GM12878 (cell line): Measurements from ENCODE around the gene CLPX. TPM values are rescaled to one million over a fixed set of nuclear protein-coding genes. Genes with fewer than 3 reads are reported as not detected.

Source experiments
- ATAC-seq: fragments of 200-7000 bp; cut with Tn5 transposase; 3 replicates; pipeline ENCODE4 v1.9.1; 2020; ENCODE audit warnings: mild to moderate bottlenecking, moderate library complexity
- BruUV-seq: library from RNA; stranded (reverse); fragments of 400-500 nt; replicated peaks from 2 replicates; lab custom pipeline; 2021; lab: Mats Ljungman, UMichigan
- CTCF ChIA-PET: fragments of 300-600 bp; sonication (Branson Sonifier 250); formaldehyde crosslinking; extraction: SDS; loops from one replicate; lab custom pipeline; 2021; ENCODE audit warnings: inconsistent platforms; lab: Yijun Ruan, JAX
- POLR2A ChIA-PET: fragments of 350-600 bp; formaldehyde crosslinking; extraction: SDS; loops from one replicate; lab custom pipeline; 2021; ENCODE audit warnings: inconsistent platforms; lab: Charles Lee
- RAD21 ChIA-PET: fragments of 300-600 bp; sonication (Branson Sonifier 250); formaldehyde crosslinking; loops from one replicate; lab custom pipeline; 2023; ENCODE audit warnings: antibody characterized with exemption; ENCODE audit not compliant: unreplicated experiment; lab: Charles Lee
- SMC1A ChIA-PET: fragments of 300-600 bp; sonication (Branson Sonifier 250); formaldehyde crosslinking; loops from one replicate; lab custom pipeline; 2023; ENCODE audit not compliant: unreplicated experiment, uncharacterized antibody; lab: Charles Lee
- DNase-seq: peaks from one replicate; pipeline ENCODE4 v3.0.0-alpha.2; 2011; ENCODE audit warnings: low read depth, low spot score
- FAIRE-seq: peaks from 3 replicates; lab custom pipeline; 2011; peaks lifted over from hg19 to GRCh38; lab: Jason Lieb, UNC
- H2AFZ ChIP-seq: 2 replicates; pipeline ENCODE4 v1.6.0; 2011; ENCODE audit warnings: low read depth, low read length, control low read depth; ENCODE audit not compliant: control insufficient read depth
- H3K27ac ChIP-seq: 2 replicates; pipeline ENCODE4 v1.5.1; 2011; ENCODE audit warnings: control low read depth; ENCODE audit not compliant: control insufficient read depth, insufficient read depth
- H3K27me3 ChIP-seq, 2 experiments: replicated peaks in 1 of 2; 2 replicates each; pipeline versions ENCODE4 v1.6.0 to v1.6.1; 2011; ENCODE audit warnings: low read length in 1 of 2; ENCODE audit not compliant: control insufficient read depth in 2 of 2, insufficient read depth in 2 of 2
- H3K36me3 ChIP-seq, 2 experiments: 2 replicates each; pipeline ENCODE4 v1.5.1; 2011; ENCODE audit warnings: low read length in 1 of 2; ENCODE audit not compliant: control insufficient read depth in 2 of 2, insufficient read depth in 2 of 2
- H3K4me1 ChIP-seq: 2 replicates; pipeline ENCODE4 v1.6.1; 2011; ENCODE audit warnings: mild to moderate bottlenecking, low read length, moderate library complexity, mixed read lengths; ENCODE audit not compliant: control insufficient read depth, insufficient read depth
- H3K4me2 ChIP-seq: 2 replicates; pipeline ENCODE4 v1.6.0; 2011; ENCODE audit warnings: control low read depth; ENCODE audit not compliant: control insufficient read depth, insufficient read depth
- H3K4me3 ChIP-seq: fragments of 200-600 bp; sonication (generic); 2 replicates; pipeline ENCODE4 v1.5.1; 2016
- H3K79me2 ChIP-seq: 2 replicates; pipeline ENCODE4 v1.6.0; 2011; ENCODE audit warnings: low read length; ENCODE audit not compliant: control insufficient read depth, insufficient read depth
- H3K9ac ChIP-seq: 2 replicates; pipeline ENCODE4 v1.8.0; 2011; ENCODE audit warnings: low read length, control low read depth, mixed read lengths; ENCODE audit not compliant: control insufficient read depth, insufficient read depth
- H3K9me3 ChIP-seq: replicated peaks from 3 replicates; pipeline ENCODE4 v1.5.1; 2011; ENCODE audit warnings: mild to moderate bottlenecking, low read length; ENCODE audit not compliant: control insufficient read depth, insufficient read depth
- H4K20me1 ChIP-seq: 2 replicates; pipeline ENCODE4 v1.6.0; 2011; ENCODE audit not compliant: control insufficient read depth, insufficient read depth
- BMI1 ChIP-seq: fragments of 450-650 bp; IDR thresholded peaks from 2 replicates; pipeline ENCODE4 v1.6.1; 2016; ENCODE audit warnings: mild to moderate bottlenecking, moderate library complexity, borderline replicate concordance
- CHD4 ChIP-seq: fragments of 200-600 bp; sonication (generic); IDR thresholded peaks from 2 replicates; pipeline ENCODE4 v1.6.1; 2016; ENCODE audit warnings: mild to moderate bottlenecking
- ESRRA ChIP-seq: IDR thresholded peaks from 2 replicates; pipeline ENCODE4 v1.6.1; 2012; ENCODE audit warnings: mild to moderate bottlenecking, low read length, improper control_type of control experiment
- IKZF1 ChIP-seq: fragments of 450-650 bp; conservative IDR thresholded peaks from 2 replicates; pipeline ENCODE4 v1.6.1; 2017; ENCODE audit warnings: antibody characterized with exemption, mild to moderate bottlenecking
- NR2C2 ChIP-seq: IDR thresholded peaks from 2 replicates; pipeline ENCODE4 v1.6.1; 2011; ENCODE audit warnings: borderline replicate concordance, low read depth; ENCODE audit not compliant: control insufficient read depth, insufficient read length
- RFX5 ChIP-seq: IDR thresholded peaks from 2 replicates; pipeline ENCODE4 v1.6.1; 2011; ENCODE audit warnings: low read depth, low read length, improper control_type of control experiment
- SUPT20H ChIP-seq: IDR thresholded peaks from 2 replicates; pipeline ENCODE4 v1.6.1; 2011; ENCODE audit warnings: low read depth, mild to moderate bottlenecking, low read length, moderate library complexity, borderline replicate concordance; ENCODE audit not compliant: control insufficient read depth
- TBL1XR1 ChIP-seq: IDR thresholded peaks from 2 replicates; pipeline ENCODE4 v1.6.1; 2012; ENCODE audit warnings: low read depth, low read length, improper control_type of control experiment
- YY1 ChIP-seq: IDR thresholded peaks from 2 replicates; pipeline ENCODE4 v1.6.1; 2011; ENCODE audit warnings: low read depth, mild to moderate bottlenecking, low read length
- ZNF24 ChIP-seq: fragments of 450-650 bp; IDR thresholded peaks from 2 replicates; pipeline ENCODE4 v1.6.1; 2017; ENCODE audit warnings: antibody characterized with exemption, mild to moderate bottlenecking
- whole genome bisulfite sequencing: methylation state at CpG from one replicate; pipeline ENCODE4 v1.1.6; 2016; ENCODE audit warnings: low lambda C conversion rate; ENCODE audit not compliant: insufficient replicate concordance, insufficient coverage; ENCODE audit errors: missing lambda C conversion rate; 5-methylcytosine and 5-hydroxymethylcytosine counted together
- in situ Hi-C: fragments of 300-500 bp; cut with MboI; formaldehyde crosslinking; loops from 9 replicates; pipeline ENCODE4 v1.14.3; 2018; ENCODE audit warnings: mixed read lengths
- intact Hi-C: fragments of 100-400 bp; cut with micrococcal nuclease; formaldehyde crosslinking; loops from one replicate; pipeline ENCODE4 v1.14.2; 2022; ENCODE audit not compliant: unreplicated experiment
- polyA plus RNA-seq, 11 experiments: library from polyadenylated mRNA; depleted of rRNA in 4 of 11; unstranded in 6 of 11; stranded (reverse) in 5 of 11; fragments of >200 nt; fragmentation: Nextera tagmentation in 4 of 11; fragmentation: Illumina TruSeq in 1 of 11; extraction: Ambion mirVana in 4 of 11; extraction: Trizol in 1 of 11; gene quantifications; 1 replicate in 1 of 11; 2 replicates in 10 of 11; pipeline versions ENCODE4 v1.2.1 to v1.2.3, GENCODE V29; 2011 to 2016; ENCODE audit warnings: inconsistent platforms in 2 of 11, missing spikeins in 2 of 11, low read depth in 1 of 11
- total RNA-seq, 4 experiments: library from RNA; depleted of rRNA in 3 of 4; stranded (reverse); fragments of >200 nt in 3 of 4; fragmentation: Illumina TruSeq in 1 of 4; extraction: Trizol in 1 of 4; gene quantifications; 2 replicates each; pipeline versions ENCODE4 v1.2.1 to v1.2.3, GENCODE V29; 2013 to 2021
- TF ChIP-seq, protein P1 (sequence below): fragments of 450-650 bp; IDR thresholded peaks from 2 replicates; pipeline ENCODE4 v1.6.1; 2016; ENCODE audit warnings: mild to moderate bottlenecking

Gene CLPX
- total and polyA plus RNA-seq, 10 of the 15 experiments (the other 5 are each of a cell fraction or from before 2014, with no cell fraction given), result 10.1 to 57.4 (median 31.3) TPM

GRCh38 chr15:65219137-65219536, 34.0 kb upstream of the CLPX start (continued):
- TF ChIP-seq YY1 (no peak), ZNF24 (no peak), CHD4 (no peak), NR2C2 (no peak), ESRRA (no peak), IKZF1 (no peak), RFX5 (no peak), SUPT20H (no peak)
- TF ChIP-seq, protein P1, sequence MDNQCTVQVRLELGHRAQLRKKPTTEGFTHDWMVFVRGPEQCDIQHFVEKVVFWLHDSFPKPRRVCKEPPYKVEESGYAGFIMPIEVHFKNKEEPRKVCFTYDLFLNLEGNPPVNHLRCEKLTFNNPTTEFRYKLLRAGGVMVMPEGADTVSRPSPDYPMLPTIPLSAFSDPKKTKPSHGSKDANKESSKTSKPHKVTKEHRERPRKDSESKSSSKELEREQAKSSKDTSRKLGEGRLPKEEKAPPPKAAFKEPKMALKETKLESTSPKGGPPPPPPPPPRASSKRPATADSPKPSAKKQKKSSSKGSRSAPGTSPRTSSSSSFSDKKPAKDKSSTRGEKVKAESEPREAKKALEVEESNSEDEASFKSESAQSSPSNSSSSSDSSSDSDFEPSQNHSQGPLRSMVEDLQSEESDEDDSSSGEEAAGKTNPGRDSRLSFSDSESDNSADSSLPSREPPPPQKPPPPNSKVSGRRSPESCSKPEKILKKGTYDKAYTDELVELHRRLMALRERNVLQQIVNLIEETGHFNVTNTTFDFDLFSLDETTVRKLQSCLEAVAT, result no peak

GRCh38 chr15:65217526-65218482, 32.7 kb upstream of the CLPX start:
- DNase-seq (no peak), FAIRE-seq (no peak), ATAC-seq (no peak; the same call in 2 of the 3 replicates)
- no peaks in the 10 kb centered on the region for H4K20me1 ChIP-seq
- H3K27ac ChIP-seq, result no peak overlapping the region
- ChIA-PET POLR2A (interaction anchor here (0.6 kb wide), 2 partner anchors 32 to 391 kb away, joined by 3 to 4 read pairs; no protein-coding TSS in a partner anchor), SMC1A (no interaction called here), CTCF (interaction anchor here (0.6 kb wide), 2 partner anchors 9 to 100 kb away, joined by 3 read pairs; no protein-coding TSS in a partner anchor), RAD21 (no interaction called here)
- H3K9me3 ChIP-seq, result no peaks in the 10 kb centered on the region
- no peak overlapping the region for H2AFZ ChIP-seq
- H3K9ac ChIP-seq, result no peak overlapping the region
- H3K27me3 ChIP-seq, result no peaks in the 10 kb centered on the region
- H3K4me2 ChIP-seq, result no peak overlapping the region
- no peaks in the 10 kb centered on the region for H3K4me1 ChIP-seq
- H3K36me3 ChIP-seq, result no peaks in the 10 kb centered on the region
- in situ Hi-C loops, result no loop called here
- intact Hi-C loops, result no loop called here
- WGBS, result 24% methylated on average over 9 of the region's 10 CpGs
- no peaks in the 10 kb centered on the region for H3K79me2 ChIP-seq
- peak; percentile 60 for TF ChIP-seq BMI1
- no peak for TF ChIP-seq TBL1XR1
- no TSS peak for BruUV-seq
- no peak overlapping the region for H3K4me3 ChIP-seq
